ENCODE measurements around the gene AUTS2.
"Not testable (repeated sequence)": the region's sequence is repeated elsewhere in the genome, so short reads cannot be mapped to it uniquely, and the experiment has no call there.

AUTS2 gene

GRCh38 chr7:70587739-70588138, 989.5 kb downstream of the AUTS2 start:
- H3K27me3 ChIP-seq (ENCODE audit: control insufficient read depth in 1 of 2, insufficient read depth in 2 of 2, low read length in 2 of 2): no peaks in the 10 kb centered on the region
- H3K4me3 ChIP-seq (ENCODE audit: low read length in 2 of 2): no peak overlapping the region
- H3K9me3 ChIP-seq (ENCODE audit: control insufficient read depth in 2 of 2, low read length in 2 of 2): no peaks in the 10 kb centered on the region
- no peak overlapping the region for H3K9ac ChIP-seq (ENCODE audit: low read length in 2 of 2)
- peaks cover 6% of the 10 kb centered on the region for H3K4me1 ChIP-seq (ENCODE audit: control insufficient read depth, insufficient read depth, low read length)
- H3K27ac ChIP-seq (ENCODE audit: low read length): no peak overlapping the region
- H3K36me3 ChIP-seq (ENCODE audit: control insufficient read depth in 2 of 2, insufficient read depth in 2 of 2, low read length in 2 of 2): no peaks in the 10 kb centered on the region

- Histone ChIP-seq H3K27me3 (ENCODE audit: control insufficient read depth in 1 of 2, insufficient read depth in 2 of 2, low read length in 2 of 2) (no peaks in the 10 kb centered on the region), H3K4me1 (ENCODE audit: control insufficient read depth, insufficient read depth, low read length) (peaks cover 3% of the 10 kb centered on the region), H3K9ac (ENCODE audit: low read length in 2 of 2) (no peak overlapping the region), H3K4me3 (ENCODE audit: low read length in 2 of 2) (no peak overlapping the region), H3K27ac (ENCODE audit: low read length) (no peak overlapping the region), H3K36me3 (ENCODE audit: control insufficient read depth in 2 of 2, insufficient read depth in 2 of 2, low read length in 2 of 2) (no peaks in the 10 kb centered on the region), H3K9me3 (ENCODE audit: control insufficient read depth in 2 of 2, low read length in 2 of 2) (no peaks in the 10 kb centered on the region)
Observed at GRCh38 chr7:70588191-70588921, 990.1 kb downstream of the AUTS2 start.

GRCh38 chr7:70589010-70589409, 990.7 kb downstream of the AUTS2 start:
- Histone ChIP-seq H3K27ac (ENCODE audit: low read length) (no peak overlapping the region), H3K4me1 (ENCODE audit: control insufficient read depth, insufficient read depth, low read length) (no peaks in the 10 kb centered on the region), H3K27me3 (ENCODE audit: control insufficient read depth in 1 of 2, insufficient read depth in 2 of 2, low read length in 2 of 2) (no peaks in the 10 kb centered on the region), H3K4me3 (ENCODE audit: low read length in 2 of 2) (no peak overlapping the region), H3K9me3 (ENCODE audit: control insufficient read depth in 2 of 2, low read length in 2 of 2) (no peaks in the 10 kb centered on the region), H3K36me3 (ENCODE audit: control insufficient read depth in 2 of 2, insufficient read depth in 2 of 2, low read length in 2 of 2) (no peaks in the 10 kb centered on the region), H3K9ac (ENCODE audit: low read length in 2 of 2) (no peak overlapping the region)

DNA sequence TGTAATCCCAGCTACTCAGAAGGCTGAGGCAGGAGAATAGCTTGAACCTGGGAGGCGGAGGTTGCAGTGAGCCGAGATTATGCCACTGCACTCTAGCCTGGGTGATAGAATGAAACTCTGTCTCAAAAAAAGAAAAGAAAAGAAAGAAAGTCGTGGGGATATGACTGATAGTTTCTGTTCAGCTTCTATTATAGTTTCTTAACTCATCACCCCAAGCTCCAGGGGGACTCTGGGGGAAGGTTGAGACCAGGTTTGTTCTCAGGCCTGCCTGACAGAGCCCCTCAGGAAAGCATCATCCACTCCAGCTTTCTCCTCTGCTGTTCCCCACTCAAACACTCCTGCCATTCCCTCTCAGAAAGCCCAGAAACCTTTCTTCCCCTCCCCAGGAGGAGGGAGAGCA, 991.3 kb downstream of the AUTS2 start:
- H3K9me3 ChIP-seq (ENCODE audit: control insufficient read depth in 2 of 2, low read length in 2 of 2): no peaks in the 10 kb centered on the region
- no peaks in the 10 kb centered on the region for H3K36me3 ChIP-seq (ENCODE audit: control insufficient read depth in 2 of 2, insufficient read depth in 2 of 2, low read length in 2 of 2)
- H3K4me1 ChIP-seq (ENCODE audit: control insufficient read depth, insufficient read depth, low read length): no peaks in the 10 kb centered on the region
- no peak overlapping the region for H3K9ac ChIP-seq (ENCODE audit: low read length in 2 of 2)
- no peak overlapping the region for H3K27ac ChIP-seq (ENCODE audit: low read length)
- no peaks in the 10 kb centered on the region for H3K27me3 ChIP-seq (ENCODE audit: control insufficient read depth in 1 of 2, insufficient read depth in 2 of 2, low read length in 2 of 2)
- H3K4me3 ChIP-seq (ENCODE audit: low read length in 2 of 2): no peak overlapping the region

GRCh38 chr7:70590126-70590854, 992.0 kb downstream of the AUTS2 start:
- Histone ChIP-seq H3K4me3 (ENCODE audit: low read length in 2 of 2) (no peak overlapping the region), H3K36me3 (ENCODE audit: control insufficient read depth in 2 of 2, insufficient read depth in 2 of 2, low read length in 2 of 2) (no peaks in the 10 kb centered on the region), H3K4me1 (ENCODE audit: control insufficient read depth, insufficient read depth, low read length) (no peaks in the 10 kb centered on the region), H3K9ac (ENCODE audit: low read length in 2 of 2) (no peak overlapping the region), H3K27ac (ENCODE audit: low read length) (no peak overlapping the region), H3K9me3 (ENCODE audit: control insufficient read depth in 2 of 2, low read length in 2 of 2) (no peaks in the 10 kb centered on the region), H3K27me3 (ENCODE audit: control insufficient read depth in 1 of 2, insufficient read depth in 2 of 2, low read length in 2 of 2) (no peaks in the 10 kb centered on the region)

DNA sequence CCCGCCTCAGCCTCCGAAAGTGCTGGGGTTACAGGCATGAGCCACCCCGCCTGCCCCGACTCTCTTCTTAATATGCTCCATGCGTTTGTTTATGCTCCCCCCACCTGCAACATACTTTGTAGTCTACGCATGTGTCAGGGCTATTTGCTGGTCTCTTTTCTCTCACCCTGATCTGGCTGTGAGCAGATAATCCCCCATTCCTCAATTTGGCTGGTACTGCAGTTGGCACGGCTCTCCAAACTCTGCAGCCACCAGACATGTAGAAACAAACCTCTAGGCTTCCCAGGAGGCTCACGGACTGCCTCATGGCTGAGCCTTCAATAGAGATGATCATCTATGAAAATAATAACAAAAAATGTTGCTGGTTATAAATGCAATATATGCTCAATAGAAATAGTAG, 993.4 kb downstream of the AUTS2 start:
- Histone ChIP-seq H3K9me3 (ENCODE audit: control insufficient read depth in 2 of 2, low read length in 2 of 2) (no peaks in the 10 kb centered on the region), H3K4me1 (ENCODE audit: control insufficient read depth, insufficient read depth, low read length) (peaks cover 10% of the 10 kb centered on the region), H3K27me3 (ENCODE audit: control insufficient read depth in 1 of 2, insufficient read depth in 2 of 2, low read length in 2 of 2) (no peaks in the 10 kb centered on the region), H3K27ac (ENCODE audit: low read length) (no peak overlapping the region), H3K9ac (ENCODE audit: low read length in 2 of 2) (no peak overlapping the region), H3K36me3 (ENCODE audit: control insufficient read depth in 2 of 2, insufficient read depth in 2 of 2, low read length in 2 of 2) (no peaks in the 10 kb centered on the region), H3K4me3 (ENCODE audit: low read length in 2 of 2) (no peak overlapping the region)

- no peaks in the 10 kb centered on the region for H3K27me3 ChIP-seq (ENCODE audit: control insufficient read depth in 1 of 2, insufficient read depth in 2 of 2, low read length in 2 of 2)
- no peak overlapping the region for H3K9ac ChIP-seq (ENCODE audit: low read length in 2 of 2)
- no peaks in the 10 kb centered on the region for H3K36me3 ChIP-seq (ENCODE audit: control insufficient read depth in 2 of 2, insufficient read depth in 2 of 2, low read length in 2 of 2)
- no peak overlapping the region for H3K27ac ChIP-seq (ENCODE audit: low read length)
- H3K4me1 ChIP-seq (ENCODE audit: control insufficient read depth, insufficient read depth, low read length): peaks cover 10% of the 10 kb centered on the region
- no peaks in the 10 kb centered on the region for H3K9me3 ChIP-seq (ENCODE audit: control insufficient read depth in 2 of 2, low read length in 2 of 2)
- H3K4me3 ChIP-seq (ENCODE audit: low read length in 2 of 2): no peak overlapping the region
Observed at GRCh38 chr7:70592171-70592570, 993.9 kb downstream of the AUTS2 start.

DNA sequence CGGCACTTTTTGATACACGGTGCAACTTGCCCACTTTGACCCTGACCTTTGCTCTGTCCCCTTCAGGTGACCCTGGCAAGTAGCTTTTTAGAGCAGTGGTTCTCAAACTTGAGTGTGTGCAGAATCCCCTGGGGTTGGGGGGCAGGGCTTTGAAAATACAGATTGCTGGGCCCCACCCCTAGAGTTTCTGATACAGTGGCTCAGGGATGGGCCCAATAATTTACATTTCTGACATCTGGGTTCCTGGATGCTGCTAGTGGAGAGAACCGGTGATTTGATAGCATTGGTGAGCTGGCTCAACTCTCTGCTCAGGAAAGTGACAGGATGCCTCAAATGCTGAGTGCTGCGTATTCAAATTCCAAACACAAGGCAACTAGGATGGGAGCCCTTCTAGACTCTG, 995.9 kb downstream of the AUTS2 start:
- no peak overlapping the region for H3K4me3 ChIP-seq (ENCODE audit: low read length in 2 of 2)
- H3K36me3 ChIP-seq (ENCODE audit: control insufficient read depth in 2 of 2, insufficient read depth in 2 of 2, low read length in 2 of 2): no peaks in the 10 kb centered on the region
- peaks cover 10% of the 10 kb centered on the region for H3K4me1 ChIP-seq (ENCODE audit: control insufficient read depth, insufficient read depth, low read length)
- H3K27ac ChIP-seq (ENCODE audit: low read length): no peak overlapping the region
- no peak overlapping the region for H3K9ac ChIP-seq (ENCODE audit: low read length in 2 of 2)
- no peaks in the 10 kb centered on the region for H3K27me3 ChIP-seq (ENCODE audit: control insufficient read depth in 1 of 2, insufficient read depth in 2 of 2, low read length in 2 of 2)
- no peaks in the 10 kb centered on the region for H3K9me3 ChIP-seq (ENCODE audit: control insufficient read depth in 2 of 2, low read length in 2 of 2)

- H3K27me3 ChIP-seq (ENCODE audit: control insufficient read depth in 1 of 2, insufficient read depth in 2 of 2, low read length in 2 of 2); H3K9ac ChIP-seq (ENCODE audit: low read length in 2 of 2); H3K4me3 ChIP-seq (ENCODE audit: low read length in 2 of 2); H3K27ac ChIP-seq (ENCODE audit: low read length); H3K9me3 ChIP-seq (ENCODE audit: control insufficient read depth in 2 of 2, low read length in 2 of 2); H3K36me3 ChIP-seq (ENCODE audit: control insufficient read depth in 2 of 2, insufficient read depth in 2 of 2, low read length in 2 of 2): not testable (repeated sequence)
- peaks cover 10% of the 10 kb centered on the region for H3K4me1 ChIP-seq (ENCODE audit: control insufficient read depth, insufficient read depth, low read length)
Observed at GRCh38 chr7:70594885-70595284, 996.6 kb downstream of the AUTS2 start.

GRCh38 chr7:70595370-70595754, 997.1 kb downstream of the AUTS2 start:
- peak overlapping the region; percentile 37 to 63 for H3K4me3 ChIP-seq (ENCODE audit: low read length in 2 of 2)
- peaks cover 10% of the 10 kb centered on the region for H3K4me1 ChIP-seq (ENCODE audit: control insufficient read depth, insufficient read depth, low read length)
- H3K27ac ChIP-seq (ENCODE audit: low read length): no peak overlapping the region
- H3K9ac ChIP-seq (ENCODE audit: low read length in 2 of 2): no peak overlapping the region
- no peaks in the 10 kb centered on the region for H3K36me3 ChIP-seq (ENCODE audit: control insufficient read depth in 2 of 2, insufficient read depth in 2 of 2, low read length in 2 of 2)
- H3K9me3 ChIP-seq (ENCODE audit: control insufficient read depth in 2 of 2, low read length in 2 of 2): no peaks in the 10 kb centered on the region
- no peaks in the 10 kb centered on the region for H3K27me3 ChIP-seq (ENCODE audit: control insufficient read depth in 1 of 2, insufficient read depth in 2 of 2, low read length in 2 of 2)
